Measurements from ENCODE around the gene ZHX3. TPM values are rescaled to one million over a fixed set of nuclear protein-coding genes. Genes with fewer than 3 reads are reported as not detected.

ZHX3 gene
- total and polyA plus RNA-seq, 2 of the 13 experiments (the other 11 are each of a cell fraction or from before 2014, with no cell fraction given), result 8.4 to 11.7 TPM

DNA sequence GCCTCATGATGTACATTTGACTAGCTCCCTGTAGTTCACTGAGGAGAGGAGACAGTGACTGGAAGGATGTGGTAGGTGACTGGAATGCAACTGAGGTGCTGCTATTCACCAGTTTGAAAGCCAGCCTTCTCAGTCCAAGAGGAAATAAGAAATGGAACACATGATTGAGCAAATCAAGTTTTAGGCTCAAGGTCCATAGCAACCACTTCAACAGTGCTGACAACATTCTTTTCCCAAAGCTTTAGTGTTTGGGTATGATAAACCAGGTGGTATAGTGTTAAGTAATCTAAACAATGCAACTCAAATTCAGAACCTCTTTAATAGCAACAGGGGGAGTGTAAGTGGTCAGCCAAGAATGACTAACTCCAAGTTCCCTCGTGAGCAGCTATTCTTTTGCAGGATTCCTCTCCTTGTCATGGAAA, 9.2 kb downstream of the ZHX3 start (continued):
- TF ChIP-seq, protein P1, sequence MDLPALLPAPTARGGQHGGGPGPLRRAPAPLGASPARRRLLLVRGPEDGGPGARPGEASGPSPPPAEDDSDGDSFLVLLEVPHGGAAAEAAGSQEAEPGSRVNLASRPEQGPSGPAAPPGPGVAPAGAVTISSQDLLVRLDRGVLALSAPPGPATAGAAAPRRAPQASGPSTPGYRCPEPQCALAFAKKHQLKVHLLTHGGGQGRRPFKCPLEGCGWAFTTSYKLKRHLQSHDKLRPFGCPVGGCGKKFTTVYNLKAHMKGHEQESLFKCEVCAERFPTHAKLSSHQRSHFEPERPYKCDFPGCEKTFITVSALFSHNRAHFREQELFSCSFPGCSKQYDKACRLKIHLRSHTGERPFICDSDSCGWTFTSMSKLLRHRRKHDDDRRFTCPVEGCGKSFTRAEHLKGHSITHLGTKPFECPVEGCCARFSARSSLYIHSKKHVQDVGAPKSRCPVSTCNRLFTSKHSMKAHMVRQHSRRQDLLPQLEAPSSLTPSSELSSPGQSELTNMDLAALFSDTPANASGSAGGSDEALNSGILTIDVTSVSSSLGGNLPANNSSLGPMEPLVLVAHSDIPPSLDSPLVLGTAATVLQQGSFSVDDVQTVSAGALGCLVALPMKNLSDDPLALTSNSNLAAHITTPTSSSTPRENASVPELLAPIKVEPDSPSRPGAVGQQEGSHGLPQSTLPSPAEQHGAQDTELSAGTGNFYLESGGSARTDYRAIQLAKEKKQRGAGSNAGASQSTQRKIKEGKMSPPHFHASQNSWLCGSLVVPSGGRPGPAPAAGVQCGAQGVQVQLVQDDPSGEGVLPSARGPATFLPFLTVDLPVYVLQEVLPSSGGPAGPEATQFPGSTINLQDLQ (CRISPR knock-in tag; IDR thresholded peaks at IDR 0.05), result no peak
- TF ChIP-seq, protein P2, sequence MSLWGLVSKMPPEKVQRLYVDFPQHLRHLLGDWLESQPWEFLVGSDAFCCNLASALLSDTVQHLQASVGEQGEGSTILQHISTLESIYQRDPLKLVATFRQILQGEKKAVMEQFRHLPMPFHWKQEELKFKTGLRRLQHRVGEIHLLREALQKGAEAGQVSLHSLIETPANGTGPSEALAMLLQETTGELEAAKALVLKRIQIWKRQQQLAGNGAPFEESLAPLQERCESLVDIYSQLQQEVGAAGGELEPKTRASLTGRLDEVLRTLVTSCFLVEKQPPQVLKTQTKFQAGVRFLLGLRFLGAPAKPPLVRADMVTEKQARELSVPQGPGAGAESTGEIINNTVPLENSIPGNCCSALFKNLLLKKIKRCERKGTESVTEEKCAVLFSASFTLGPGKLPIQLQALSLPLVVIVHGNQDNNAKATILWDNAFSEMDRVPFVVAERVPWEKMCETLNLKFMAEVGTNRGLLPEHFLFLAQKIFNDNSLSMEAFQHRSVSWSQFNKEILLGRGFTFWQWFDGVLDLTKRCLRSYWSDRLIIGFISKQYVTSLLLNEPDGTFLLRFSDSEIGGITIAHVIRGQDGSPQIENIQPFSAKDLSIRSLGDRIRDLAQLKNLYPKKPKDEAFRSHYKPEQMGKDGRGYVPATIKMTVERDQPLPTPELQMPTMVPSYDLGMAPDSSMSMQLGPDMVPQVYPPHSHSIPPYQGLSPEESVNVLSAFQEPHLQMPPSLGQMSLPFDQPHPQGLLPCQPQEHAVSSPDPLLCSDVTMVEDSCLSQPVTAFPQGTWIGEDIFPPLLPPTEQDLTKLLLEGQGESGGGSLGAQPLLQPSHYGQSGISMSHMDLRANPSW (CRISPR knock-in tag; IDR thresholded peaks at IDR 0.05; ENCODE audit: borderline replicate concordance), result no peak
- no peak for TF ChIP-seq ZNF225 (CRISPR knock-in tag; IDR thresholded peaks at IDR 0.05)
- no peak for TF ChIP-seq JUN (CRISPR knock-in tag; IDR thresholded peaks at IDR 0.05)
- TF ChIP-seq NCOR1 (IDR thresholded peaks at IDR 0.05; ENCODE audit: borderline replicate concordance, low read length), result peak; percentile 47; the same call in 1 of the 2 replicates
- peak; percentile 53; the same call in 1 of the 2 replicates for TF ChIP-seq CEBPB (IDR thresholded peaks at IDR 0.05; ENCODE audit: borderline replicate concordance, low read depth, low read length)
- TF ChIP-seq, protein P3, sequence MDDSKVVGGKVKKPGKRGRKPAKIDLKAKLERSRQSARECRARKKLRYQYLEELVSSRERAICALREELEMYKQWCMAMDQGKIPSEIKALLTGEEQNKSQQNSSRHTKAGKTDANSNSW (CRISPR knock-in tag; IDR thresholded peaks at IDR 0.05; ENCODE audit: borderline replicate concordance), result no peak
- TF ChIP-seq, protein P4, sequence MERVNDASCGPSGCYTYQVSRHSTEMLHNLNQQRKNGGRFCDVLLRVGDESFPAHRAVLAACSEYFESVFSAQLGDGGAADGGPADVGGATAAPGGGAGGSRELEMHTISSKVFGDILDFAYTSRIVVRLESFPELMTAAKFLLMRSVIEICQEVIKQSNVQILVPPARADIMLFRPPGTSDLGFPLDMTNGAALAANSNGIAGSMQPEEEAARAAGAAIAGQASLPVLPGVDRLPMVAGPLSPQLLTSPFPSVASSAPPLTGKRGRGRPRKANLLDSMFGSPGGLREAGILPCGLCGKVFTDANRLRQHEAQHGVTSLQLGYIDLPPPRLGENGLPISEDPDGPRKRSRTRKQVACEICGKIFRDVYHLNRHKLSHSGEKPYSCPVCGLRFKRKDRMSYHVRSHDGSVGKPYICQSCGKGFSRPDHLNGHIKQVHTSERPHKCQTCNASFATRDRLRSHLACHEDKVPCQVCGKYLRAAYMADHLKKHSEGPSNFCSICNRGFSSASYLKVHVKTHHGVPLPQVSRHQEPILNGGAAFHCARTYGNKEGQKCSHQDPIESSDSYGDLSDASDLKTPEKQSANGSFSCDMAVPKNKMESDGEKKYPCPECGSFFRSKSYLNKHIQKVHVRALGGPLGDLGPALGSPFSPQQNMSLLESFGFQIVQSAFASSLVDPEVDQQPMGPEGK (CRISPR knock-in tag; IDR thresholded peaks at IDR 0.05), result no peak
- TF ChIP-seq MAFG (CRISPR knock-in tag; IDR thresholded peaks at IDR 0.05), result no peak
- no peak for TF ChIP-seq KDM5A (IDR thresholded peaks at IDR 0.05; ENCODE audit: borderline replicate concordance, low read length)
- no peak for TF ChIP-seq ZNF567 (CRISPR knock-in tag; IDR thresholded peaks at IDR 0.05; ENCODE audit: borderline replicate concordance)
- TF ChIP-seq, protein P5, sequence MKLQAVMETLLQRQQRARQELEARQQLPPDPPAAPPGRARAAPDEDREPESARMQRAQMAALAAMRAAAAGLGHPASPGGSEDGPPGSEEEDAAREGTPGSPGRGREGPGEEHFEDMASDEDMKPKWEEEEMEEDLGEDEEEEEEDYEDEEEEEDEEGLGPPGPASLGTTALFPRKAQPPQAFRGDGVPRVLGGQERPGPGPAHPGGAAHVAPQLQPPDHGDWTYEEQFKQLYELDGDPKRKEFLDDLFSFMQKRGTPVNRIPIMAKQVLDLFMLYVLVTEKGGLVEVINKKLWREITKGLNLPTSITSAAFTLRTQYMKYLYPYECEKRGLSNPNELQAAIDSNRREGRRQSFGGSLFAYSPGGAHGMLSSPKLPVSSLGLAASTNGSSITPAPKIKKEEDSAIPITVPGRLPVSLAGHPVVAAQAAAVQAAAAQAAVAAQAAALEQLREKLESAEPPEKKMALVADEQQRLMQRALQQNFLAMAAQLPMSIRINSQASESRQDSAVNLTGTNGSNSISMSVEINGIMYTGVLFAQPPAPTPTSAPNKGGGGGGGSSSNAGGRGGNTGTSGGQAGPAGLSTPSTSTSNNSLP (IDR thresholded peaks at IDR 0.05; ENCODE audit: low read depth, low read length), result peak; percentile 65
- TF ChIP-seq ZNF724P (CRISPR knock-in tag; IDR thresholded peaks at IDR 0.05; ENCODE audit: borderline replicate concordance), result no peak
- TF ChIP-seq ZNF17 (CRISPR knock-in tag; IDR thresholded peaks at IDR 0.05), result no peak
- TF ChIP-seq PHF5A (CRISPR knock-in tag; IDR thresholded peaks at IDR 0.05; ENCODE audit: low read depth, unreplicated experiment), result no peak
- TF ChIP-seq, protein P6, sequence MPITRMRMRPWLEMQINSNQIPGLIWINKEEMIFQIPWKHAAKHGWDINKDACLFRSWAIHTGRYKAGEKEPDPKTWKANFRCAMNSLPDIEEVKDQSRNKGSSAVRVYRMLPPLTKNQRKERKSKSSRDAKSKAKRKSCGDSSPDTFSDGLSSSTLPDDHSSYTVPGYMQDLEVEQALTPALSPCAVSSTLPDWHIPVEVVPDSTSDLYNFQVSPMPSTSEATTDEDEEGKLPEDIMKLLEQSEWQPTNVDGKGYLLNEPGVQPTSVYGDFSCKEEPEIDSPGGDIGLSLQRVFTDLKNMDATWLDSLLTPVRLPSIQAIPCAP (CRISPR knock-in tag; IDR thresholded peaks at IDR 0.05; ENCODE audit: low read depth), result no peak
- no peak for TF ChIP-seq ZNF3 (CRISPR knock-in tag; IDR thresholded peaks at IDR 0.05)
- TF ChIP-seq ZNF782 (CRISPR knock-in tag; IDR thresholded peaks at IDR 0.05; ENCODE audit: borderline replicate concordance), result no peak
- no peak for TF ChIP-seq NFYB (CRISPR knock-in tag; IDR thresholded peaks at IDR 0.05)
- no peak for TF ChIP-seq REXO4 (CRISPR knock-in tag; IDR thresholded peaks at IDR 0.05; ENCODE audit: borderline replicate concordance)
